OCI-LY1 (cell line): Measurements from ENCODE around the gene PLIN5.
A peak's percentile ranks its signal among the peaks of the same experiment; 100 is the strongest.

ENCODE experiments used
- H2AFZ ChIP-seq: fragments of 200-600 bp; sonication (generic), shearing (Covaris generic); 2 replicates; pipeline ENCODE4 v1.6.0; 2014; ENCODE audit warnings: antibody characterized with exemption, mild to moderate bottlenecking, low read length
- H3F3A ChIP-seq: fragments of 200-600 bp; sonication (generic), shearing (Covaris generic); 2 replicates; pipeline ENCODE4 v1.6.0; 2014; ENCODE audit warnings: mild to moderate bottlenecking, antibody characterized with exemption, low read length, moderate library complexity; ENCODE audit not compliant: insufficient read depth
- H3K27ac ChIP-seq: fragments of 200-600 bp; sonication (generic); 2 replicates; pipeline ENCODE4 v1.5.1; 2014; ENCODE audit warnings: low read length, mixed run types, mild to moderate bottlenecking, low read depth; ENCODE audit not compliant: poor library complexity, severe bottlenecking
- H3K27me3 ChIP-seq: fragments of 200-600 bp; sonication (generic); 2 replicates; pipeline ENCODE4 v1.6.0; 2014; ENCODE audit warnings: antibody characterized with exemption, mild to moderate bottlenecking, low read length, moderate library complexity; ENCODE audit not compliant: insufficient read depth
- H3K36me3 ChIP-seq: fragments of 200-600 bp; sonication (generic); 2 replicates; pipeline ENCODE4 v1.6.1; 2014; ENCODE audit warnings: mild to moderate bottlenecking, antibody characterized with exemption, low read length, moderate library complexity, mixed read lengths; ENCODE audit not compliant: insufficient read depth
- H3K4me1 ChIP-seq: fragments of 200-600 bp; sonication (generic); 2 replicates; pipeline ENCODE4 v1.5.1; 2014; ENCODE audit warnings: mild to moderate bottlenecking, low read length, moderate library complexity; ENCODE audit not compliant: insufficient read depth, severe bottlenecking
- H3K4me2 ChIP-seq: fragments of 200-600 bp; sonication (generic), shearing (Covaris generic); 2 replicates; pipeline ENCODE4 v1.6.1; 2014; ENCODE audit warnings: low read length
- H3K4me3 ChIP-seq: fragments of 200-600 bp; sonication (generic); 2 replicates; pipeline ENCODE4 v1.5.1; 2014; ENCODE audit warnings: low read length, low read depth, mild to moderate bottlenecking, mixed read lengths; ENCODE audit not compliant: poor library complexity, severe bottlenecking
- H3K79me2 ChIP-seq: fragments of 200-600 bp; shearing (Covaris generic); 2 replicates; pipeline ENCODE4 v1.6.1; 2016; ENCODE audit warnings: mixed run types, low read length, mixed read lengths; ENCODE audit not compliant: insufficient read depth
- H3K9ac ChIP-seq: fragments of 200-600 bp; sonication (generic), shearing (Covaris generic); 2 replicates; pipeline ENCODE4 v1.6.1; 2014; ENCODE audit warnings: mild to moderate bottlenecking, low read length, mixed read lengths
- H3K9me2 ChIP-seq: fragments of 200-600 bp; sonication (generic), shearing (Covaris generic); 2 replicates; pipeline ENCODE4 v1.6.1; 2014; ENCODE audit warnings: low read depth, mild to moderate bottlenecking, low read length, mixed read lengths
- H3K9me3 ChIP-seq: fragments of 200-600 bp; shearing (Covaris generic); 2 replicates; pipeline ENCODE4 v1.6.1; 2014; ENCODE audit warnings: low read length, mixed read lengths
- H4K20me1 ChIP-seq: fragments of 200-600 bp; sonication (generic), shearing (Covaris generic); 2 replicates; pipeline ENCODE4 v1.6.0; 2016; ENCODE audit warnings: mild to moderate bottlenecking, low read length; ENCODE audit not compliant: insufficient read depth
- EZH2 ChIP-seq: fragments of 200-600 bp; sonication (generic), shearing (Covaris generic); IDR thresholded peaks from 2 replicates; pipeline ENCODE4 v1.8.0; 2017; ENCODE audit warnings: borderline replicate concordance, mixed run types, mild to moderate bottlenecking, antibody characterized with exemption, low read length, moderate library complexity, mixed read lengths
- TF ChIP-seq, protein P1 (sequence below): fragments of 200-600 bp; sonication (generic), shearing (Covaris generic); IDR thresholded peaks from 2 replicates; pipeline ENCODE4 v1.5.1; 2017; ENCODE audit warnings: mild to moderate bottlenecking, antibody characterized with exemption, low read length, moderate library complexity, mixed read lengths

PLIN5 gene

DNA sequence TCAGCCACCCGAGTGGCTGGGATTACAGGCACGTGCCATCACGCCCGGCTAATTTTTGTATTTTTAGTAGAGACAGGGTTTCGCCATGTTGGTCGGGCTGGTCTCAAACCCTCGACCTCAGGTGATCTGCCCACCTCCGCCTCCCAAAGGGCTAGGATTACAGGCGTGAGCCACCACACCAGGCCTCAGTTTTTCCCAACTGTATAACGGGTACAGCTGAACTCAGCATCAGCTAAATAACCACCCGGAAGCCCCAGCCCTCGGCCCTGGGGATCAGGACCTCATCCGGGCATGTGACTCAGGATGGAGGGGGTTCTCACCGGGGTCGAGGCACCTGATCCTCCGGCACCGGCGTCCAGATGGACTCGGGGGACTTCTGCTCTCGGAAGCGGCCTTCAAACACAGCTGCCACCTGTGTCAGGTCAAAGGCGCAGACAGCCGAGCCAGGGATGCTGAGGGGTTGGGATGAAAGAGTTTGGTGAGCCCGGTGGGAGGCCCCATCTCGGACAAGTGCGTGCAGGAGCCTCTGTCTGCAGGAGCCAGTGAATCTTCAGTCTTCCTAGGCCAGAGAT is 15.5 kb upstream of the PLIN5 start:
- no peak for TF ChIP-seq EZH2
- no peak overlapping the region for H3K4me3 ChIP-seq
- no peak overlapping the region for H3K27ac ChIP-seq
- H3K9ac ChIP-seq: no peak overlapping the region
- H3K4me2 ChIP-seq: no peak overlapping the region
- peaks cover 12% of the 10 kb centered on the region; the same call in 1 of the 2 replicates for H3K27me3 ChIP-seq
- no peaks in the 10 kb centered on the region for H3K36me3 ChIP-seq
- H3K4me1 ChIP-seq: no peaks in the 10 kb centered on the region
- H3F3A ChIP-seq: no peaks in the 10 kb centered on the region
- no peaks in the 10 kb centered on the region for H3K79me2 ChIP-seq
- H2AFZ ChIP-seq: no peak overlapping the region
- H3K9me3 ChIP-seq: no peaks in the 10 kb centered on the region
- H4K20me1 ChIP-seq: no peaks in the 10 kb centered on the region
- no peaks in the 10 kb centered on the region for H3K9me2 ChIP-seq

DNA sequence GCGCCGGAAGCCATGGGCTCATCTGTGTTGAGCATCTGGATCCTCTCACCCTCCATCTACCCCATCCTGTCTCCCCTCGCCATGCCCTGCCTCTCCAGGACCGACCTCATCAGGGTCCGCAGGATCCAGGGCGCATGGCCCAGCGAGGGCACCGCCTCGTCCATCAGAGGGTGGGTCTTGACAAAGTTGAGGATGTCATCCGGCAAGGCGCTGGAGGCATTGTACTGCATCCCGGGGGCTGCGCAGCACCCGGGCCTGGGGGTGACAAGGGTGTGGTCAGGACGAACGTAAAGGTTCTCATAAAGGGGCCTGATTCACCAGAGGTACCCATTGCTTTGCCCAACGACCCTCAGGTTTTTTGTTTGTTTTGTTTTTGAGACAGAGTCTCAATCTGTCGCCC is 15.0 kb upstream of the PLIN5 start:
- no peaks in the 10 kb centered on the region for H3K9me3 ChIP-seq
- H3F3A ChIP-seq: no peaks in the 10 kb centered on the region
- no peak overlapping the region for H3K9ac ChIP-seq
- H3K36me3 ChIP-seq: no peaks in the 10 kb centered on the region
- H3K27ac ChIP-seq: no peak overlapping the region
- no peaks in the 10 kb centered on the region for H3K79me2 ChIP-seq
- no peak overlapping the region for H2AFZ ChIP-seq
- no peak overlapping the region for H3K4me3 ChIP-seq
- TF ChIP-seq EZH2: no peak
- no peak overlapping the region for H3K4me2 ChIP-seq
- H3K27me3 ChIP-seq: peaks cover 12% of the 10 kb centered on the region; the same call in 1 of the 2 replicates
- H3K9me2 ChIP-seq: no peaks in the 10 kb centered on the region
- no peaks in the 10 kb centered on the region for H3K4me1 ChIP-seq
- H4K20me1 ChIP-seq: no peaks in the 10 kb centered on the region

DNA sequence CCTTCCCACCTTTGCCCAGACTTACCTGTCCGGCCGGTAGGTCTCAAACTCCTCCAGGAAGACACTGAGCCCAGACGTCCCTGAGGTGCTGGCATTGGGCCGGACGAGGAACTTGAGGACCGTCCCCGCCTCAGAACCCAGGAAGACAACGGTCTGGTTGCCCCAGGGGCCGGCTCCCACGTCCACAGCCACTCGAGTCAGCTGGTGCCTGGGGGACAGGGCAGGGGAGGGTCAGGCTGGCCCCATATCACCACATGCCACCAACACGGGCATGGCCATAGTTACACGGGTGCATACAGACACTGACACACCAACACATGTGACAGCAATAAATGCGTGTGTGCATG is 13.2 kb upstream of the PLIN5 start:
- Histone ChIP-seq H3K36me3 (no peaks in the 10 kb centered on the region), H3K27me3 (peaks cover 12% of the 10 kb centered on the region; the same call in 1 of the 2 replicates), H2AFZ (no peak overlapping the region), H3K9me2 (no peaks in the 10 kb centered on the region), H3K9me3 (no peaks in the 10 kb centered on the region), H3K9ac (no peak overlapping the region), H3K4me3 (no peak overlapping the region), H3K4me2 (no peak overlapping the region), H4K20me1 (no peaks in the 10 kb centered on the region), H3K79me2 (no peaks in the 10 kb centered on the region), H3K4me1 (no peaks in the 10 kb centered on the region), H3F3A (no peaks in the 10 kb centered on the region), H3K27ac (no peak overlapping the region)
- TF ChIP-seq, protein P1, sequence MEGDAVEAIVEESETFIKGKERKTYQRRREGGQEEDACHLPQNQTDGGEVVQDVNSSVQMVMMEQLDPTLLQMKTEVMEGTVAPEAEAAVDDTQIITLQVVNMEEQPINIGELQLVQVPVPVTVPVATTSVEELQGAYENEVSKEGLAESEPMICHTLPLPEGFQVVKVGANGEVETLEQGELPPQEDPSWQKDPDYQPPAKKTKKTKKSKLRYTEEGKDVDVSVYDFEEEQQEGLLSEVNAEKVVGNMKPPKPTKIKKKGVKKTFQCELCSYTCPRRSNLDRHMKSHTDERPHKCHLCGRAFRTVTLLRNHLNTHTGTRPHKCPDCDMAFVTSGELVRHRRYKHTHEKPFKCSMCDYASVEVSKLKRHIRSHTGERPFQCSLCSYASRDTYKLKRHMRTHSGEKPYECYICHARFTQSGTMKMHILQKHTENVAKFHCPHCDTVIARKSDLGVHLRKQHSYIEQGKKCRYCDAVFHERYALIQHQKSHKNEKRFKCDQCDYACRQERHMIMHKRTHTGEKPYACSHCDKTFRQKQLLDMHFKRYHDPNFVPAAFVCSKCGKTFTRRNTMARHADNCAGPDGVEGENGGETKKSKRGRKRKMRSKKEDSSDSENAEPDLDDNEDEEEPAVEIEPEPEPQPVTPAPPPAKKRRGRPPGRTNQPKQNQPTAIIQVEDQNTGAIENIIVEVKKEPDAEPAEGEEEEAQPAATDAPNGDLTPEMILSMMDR: no peak
- TF ChIP-seq EZH2: no peak

DNA sequence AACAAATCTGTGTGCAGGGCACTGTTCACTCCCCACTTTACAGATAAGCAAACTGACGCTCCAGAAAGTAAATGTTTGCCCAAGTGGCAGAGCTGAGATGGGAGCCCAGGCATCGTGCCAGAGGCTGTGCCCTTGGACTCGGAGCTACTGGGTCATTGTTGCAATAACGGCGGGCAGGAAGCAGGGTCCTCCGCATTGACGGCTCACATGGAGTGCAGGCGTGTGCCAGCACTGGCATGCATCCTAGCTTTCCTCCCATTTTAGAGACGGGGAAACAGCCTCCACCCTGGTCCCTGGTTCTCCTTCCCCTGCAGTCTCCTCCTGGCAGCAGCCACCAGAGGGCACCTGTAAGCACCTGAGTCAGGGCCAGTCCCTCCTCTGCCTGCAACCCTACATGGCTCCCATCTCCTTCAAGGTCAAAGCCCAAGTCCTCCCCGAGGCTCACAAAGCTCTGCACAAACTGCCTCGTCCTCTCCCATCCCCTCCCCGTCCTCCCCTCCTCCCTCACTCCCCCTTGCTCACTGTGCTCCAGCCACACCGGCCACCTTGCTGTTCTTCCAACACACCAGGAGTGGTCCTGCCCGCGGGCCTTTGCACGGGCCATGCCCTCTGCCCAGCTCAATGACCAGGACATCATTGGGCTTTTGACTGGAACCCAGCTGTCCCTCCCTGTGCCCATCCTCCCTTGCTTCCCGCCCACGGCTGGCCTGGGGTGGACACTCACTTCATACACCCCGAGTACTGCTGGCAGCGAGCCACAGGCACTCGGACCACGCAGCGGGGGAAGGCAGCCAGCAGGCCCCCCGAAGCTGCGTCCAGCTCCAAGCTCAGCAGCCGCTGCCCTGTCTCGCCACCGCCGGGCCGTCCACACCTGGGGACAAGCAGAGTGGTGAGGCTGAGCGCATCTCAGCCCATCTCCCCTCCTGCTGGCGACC is 12.5 kb upstream of the PLIN5 start:
- Histone ChIP-seq H3K9me2 (no peaks in the 10 kb centered on the region), H3K4me2 (no peak overlapping the region), H3K79me2 (no peaks in the 10 kb centered on the region), H3K27ac (no peak overlapping the region), H3F3A (no peaks in the 10 kb centered on the region), H3K4me3 (no peak overlapping the region), H3K4me1 (no peaks in the 10 kb centered on the region), H3K9me3 (no peaks in the 10 kb centered on the region), H3K9ac (no peak overlapping the region), H3K27me3 (peaks cover 16% of the 10 kb centered on the region; the same call in 1 of the 2 replicates), H4K20me1 (no peaks in the 10 kb centered on the region), H3K36me3 (no peaks in the 10 kb centered on the region), H2AFZ (no peak overlapping the region)
- TF ChIP-seq, protein P1: peak; percentile 42; the same call in 1 of the 2 replicates
- TF ChIP-seq EZH2: no peak
